HEK293 (cell line): ENCODE measurements around the gene DDX43.

ENCODE experiments used
- CTCF ChIA-PET: fragments of 350-600 bp; formaldehyde crosslinking; extraction: SDS; loops from one replicate; lab custom pipeline; 2021; ENCODE audit warnings: antibody characterized with exemption; lab: Yijun Ruan, JAX
- POLR2A ChIA-PET: fragments of 300-600 bp; formaldehyde crosslinking; extraction: SDS; loops from one replicate; lab custom pipeline; 2020; ENCODE audit warnings: antibody characterized with exemption, inconsistent platforms; lab: Yijun Ruan, JAX
- H3K27ac ChIP-seq: fragments of 200-500 bp; sonication (Bioruptor generic); 2 replicates; pipeline ENCODE4 v1.5.1; 2014; ENCODE audit warnings: low read depth, low read length, control low read depth, inconsistent platforms; ENCODE audit errors: extremely low read depth
- H3K36me3 ChIP-seq, 2 experiments: fragments of 200-500 bp in 1 of 2; sonication (Bioruptor generic) in 1 of 2; 1 replicate in 1 of 2; 2 replicates in 1 of 2; pipeline ENCODE4 v1.5.1; 2014 to 2017; ENCODE audit warnings: inconsistent platforms in 2 of 2, low read length in 2 of 2; ENCODE audit not compliant: control insufficient read depth in 2 of 2, insufficient read depth in 1 of 2
- H3K4me1 ChIP-seq: fragments of 200-500 bp; sonication (Bioruptor generic); 2 replicates; pipeline ENCODE4 v1.5.1; 2014; ENCODE audit warnings: mild to moderate bottlenecking, low read length, inconsistent platforms; ENCODE audit not compliant: control insufficient read depth, insufficient read depth
- H3K4me3 ChIP-seq: 2 replicates; pipeline ENCODE4 v1.5.1; 2011; ENCODE audit warnings: low read depth, mild to moderate bottlenecking, control low read depth, low read length, moderate library complexity
- H3K9me3 ChIP-seq: fragments of 200-500 bp; sonication (Bioruptor generic); 2 replicates; pipeline ENCODE4 v1.5.1; 2014; ENCODE audit warnings: low read depth, low read length, inconsistent platforms; ENCODE audit not compliant: control insufficient read depth, insufficient read depth
- KLF1 ChIP-seq: fragments of 450-650 bp; formaldehyde crosslinking; IDR thresholded peaks from 2 replicates; pipeline ENCODE4 v1.5.1; 2016; ENCODE audit warnings: missing biosample characterization, missing genetic modification characterization
- KLF16 ChIP-seq: fragments of 450-650 bp; formaldehyde crosslinking; IDR thresholded peaks from 2 replicates; pipeline ENCODE4 v1.5.1; 2017; ENCODE audit warnings: missing biosample characterization, missing genetic modification characterization
- KLF9 ChIP-seq: fragments of 450-650 bp; formaldehyde crosslinking; IDR thresholded peaks from 2 replicates; pipeline ENCODE4 v1.5.1; 2016; ENCODE audit warnings: missing biosample characterization, missing genetic modification characterization, low read depth
- ZBTB21 ChIP-seq: fragments of 450-650 bp; formaldehyde crosslinking; IDR thresholded peaks from 2 replicates; pipeline ENCODE4 v1.5.1; 2017; ENCODE audit warnings: missing biosample characterization, missing genetic modification characterization
- ZBTB26 ChIP-seq: fragments of 450-650 bp; formaldehyde crosslinking; optimal IDR thresholded peaks from 2 replicates; pipeline ENCODE3; 2016; ENCODE audit warnings: missing biosample characterization, mild to moderate bottlenecking, missing genetic modification characterization
- ZNF184 ChIP-seq: fragments of 450-650 bp; IDR thresholded peaks from 2 replicates; pipeline ENCODE4 v1.5.1; 2018; ENCODE audit warnings: missing biosample characterization, mild to moderate bottlenecking, missing genetic modification characterization
- ZNF19 ChIP-seq: fragments of 450-650 bp; formaldehyde crosslinking; IDR thresholded peaks from 2 replicates; pipeline ENCODE4; 2016; ENCODE audit warnings: missing biosample characterization, missing genetic modification characterization, low read depth
- ZNF366 ChIP-seq: fragments of 450-650 bp; formaldehyde crosslinking; conservative IDR thresholded peaks from 2 replicates; pipeline ENCODE4 v1.5.1; 2016; ENCODE audit warnings: missing biosample characterization, missing genetic modification characterization
- ZNF624 ChIP-seq: fragments of 450-650 bp; formaldehyde crosslinking; IDR thresholded peaks from 2 replicates; pipeline ENCODE4 v1.5.1; 2017; ENCODE audit warnings: missing biosample characterization, missing genetic modification characterization
- ZNF776 ChIP-seq: fragments of 450-650 bp; formaldehyde crosslinking; IDR thresholded peaks from 2 replicates; pipeline ENCODE4 v1.5.0; 2017; ENCODE audit warnings: missing biosample characterization, missing genetic modification characterization, borderline replicate concordance
- ZSCAN16 ChIP-seq: fragments of 450-650 bp; formaldehyde crosslinking; IDR thresholded peaks from 2 replicates; pipeline ENCODE4 v1.5.1; 2016; ENCODE audit warnings: missing biosample characterization, missing genetic modification characterization
- ZSCAN4 ChIP-seq: fragments of 450-650 bp; formaldehyde crosslinking; IDR thresholded peaks from 2 replicates; pipeline ENCODE4 v1.5.1; 2017; ENCODE audit warnings: missing biosample characterization, missing genetic modification characterization
- TF ChIP-seq, protein P1 (sequence below): fragments of 450-650 bp; formaldehyde crosslinking; IDR thresholded peaks from 2 replicates; pipeline ENCODE4 v1.5.1; 2017; ENCODE audit warnings: missing biosample characterization, missing genetic modification characterization
- TF ChIP-seq, protein P2 (sequence below): fragments of 450-650 bp; formaldehyde crosslinking; IDR thresholded peaks from 2 replicates; pipeline ENCODE4 v1.5.1; 2017; ENCODE audit warnings: missing biosample characterization, mild to moderate bottlenecking, missing genetic modification characterization, moderate library complexity
- TF ChIP-seq, protein P3 (sequence below): fragments of 450-650 bp; formaldehyde crosslinking; IDR thresholded peaks from 2 replicates; pipeline ENCODE4 v1.5.0; 2017; ENCODE audit warnings: missing biosample characterization, missing genetic modification characterization, borderline replicate concordance
- TF ChIP-seq, protein P4 (sequence below): fragments of 450-650 bp; formaldehyde crosslinking; IDR thresholded peaks from 2 replicates; pipeline ENCODE4 v1.5.1; 2016; ENCODE audit warnings: missing biosample characterization, missing genetic modification characterization
- TF ChIP-seq, protein P5 (sequence below): fragments of 450-650 bp; formaldehyde crosslinking; IDR thresholded peaks from 2 replicates; pipeline ENCODE4 v1.5.1; 2016; ENCODE audit warnings: missing biosample characterization, missing genetic modification characterization, borderline replicate concordance

The DDX43 gene

GRCh38 chr6:73364121-73364520, 30.5 kb upstream of the DDX43 start (continued):
- no peak for TF ChIP-seq KLF16 (tag by site-specific recombination)
- TF ChIP-seq, protein P1, sequence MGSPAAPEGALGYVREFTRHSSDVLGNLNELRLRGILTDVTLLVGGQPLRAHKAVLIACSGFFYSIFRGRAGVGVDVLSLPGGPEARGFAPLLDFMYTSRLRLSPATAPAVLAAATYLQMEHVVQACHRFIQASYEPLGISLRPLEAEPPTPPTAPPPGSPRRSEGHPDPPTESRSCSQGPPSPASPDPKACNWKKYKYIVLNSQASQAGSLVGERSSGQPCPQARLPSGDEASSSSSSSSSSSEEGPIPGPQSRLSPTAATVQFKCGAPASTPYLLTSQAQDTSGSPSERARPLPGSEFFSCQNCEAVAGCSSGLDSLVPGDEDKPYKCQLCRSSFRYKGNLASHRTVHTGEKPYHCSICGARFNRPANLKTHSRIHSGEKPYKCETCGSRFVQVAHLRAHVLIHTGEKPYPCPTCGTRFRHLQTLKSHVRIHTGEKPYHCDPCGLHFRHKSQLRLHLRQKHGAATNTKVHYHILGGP (tag by site-specific recombination), result no peak

- H3K4me1 ChIP-seq, result no peaks in the 10 kb centered on the region
- POLR2A ChIA-PET, result no interaction called here
These were observed 30.1 kb upstream of the DDX43 start for GRCh38 chr6:73364549-73364948.

More at GRCh38 chr6:73364549-73364948, 30.1 kb upstream of the DDX43 start:
- Histone ChIP-seq H3K9me3 (no peaks in the 10 kb centered on the region), H3K27ac (no peak overlapping the region), H3K36me3 (no peaks in the 10 kb centered on the region), H3K4me3 (no peak overlapping the region)
- no peak for TF ChIP-seq ZNF366 (tag by site-specific recombination)
- no peak for TF ChIP-seq ZSCAN4
- TF ChIP-seq, protein P2, sequence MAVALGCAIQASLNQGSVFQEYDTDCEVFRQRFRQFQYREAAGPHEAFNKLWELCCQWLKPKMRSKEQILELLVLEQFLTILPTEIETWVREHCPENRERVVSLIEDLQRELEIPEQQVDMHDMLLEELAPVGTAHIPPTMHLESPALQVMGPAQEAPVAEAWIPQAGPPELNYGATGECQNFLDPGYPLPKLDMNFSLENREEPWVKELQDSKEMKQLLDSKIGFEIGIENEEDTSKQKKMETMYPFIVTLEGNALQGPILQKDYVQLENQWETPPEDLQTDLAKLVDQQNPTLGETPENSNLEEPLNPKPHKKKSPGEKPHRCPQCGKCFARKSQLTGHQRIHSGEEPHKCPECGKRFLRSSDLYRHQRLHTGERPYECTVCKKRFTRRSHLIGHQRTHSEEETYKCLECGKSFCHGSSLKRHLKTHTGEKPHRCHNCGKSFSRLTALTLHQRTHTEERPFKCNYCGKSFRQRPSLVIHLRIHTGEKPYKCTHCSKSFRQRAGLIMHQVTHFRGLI, result no peak
- no peak for TF ChIP-seq KLF16 (tag by site-specific recombination)
- TF ChIP-seq, protein P3, sequence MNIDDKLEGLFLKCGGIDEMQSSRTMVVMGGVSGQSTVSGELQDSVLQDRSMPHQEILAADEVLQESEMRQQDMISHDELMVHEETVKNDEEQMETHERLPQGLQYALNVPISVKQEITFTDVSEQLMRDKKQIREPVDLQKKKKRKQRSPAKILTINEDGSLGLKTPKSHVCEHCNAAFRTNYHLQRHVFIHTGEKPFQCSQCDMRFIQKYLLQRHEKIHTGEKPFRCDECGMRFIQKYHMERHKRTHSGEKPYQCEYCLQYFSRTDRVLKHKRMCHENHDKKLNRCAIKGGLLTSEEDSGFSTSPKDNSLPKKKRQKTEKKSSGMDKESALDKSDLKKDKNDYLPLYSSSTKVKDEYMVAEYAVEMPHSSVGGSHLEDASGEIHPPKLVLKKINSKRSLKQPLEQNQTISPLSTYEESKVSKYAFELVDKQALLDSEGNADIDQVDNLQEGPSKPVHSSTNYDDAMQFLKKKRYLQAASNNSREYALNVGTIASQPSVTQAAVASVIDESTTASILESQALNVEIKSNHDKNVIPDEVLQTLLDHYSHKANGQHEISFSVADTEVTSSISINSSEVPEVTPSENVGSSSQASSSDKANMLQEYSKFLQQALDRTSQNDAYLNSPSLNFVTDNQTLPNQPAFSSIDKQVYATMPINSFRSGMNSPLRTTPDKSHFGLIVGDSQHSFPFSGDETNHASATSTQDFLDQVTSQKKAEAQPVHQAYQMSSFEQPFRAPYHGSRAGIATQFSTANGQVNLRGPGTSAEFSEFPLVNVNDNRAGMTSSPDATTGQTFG, result no peak
- TF ChIP-seq ZNF624 (tag by site-specific recombination), result no peak
- TF ChIP-seq ZSCAN16 (tag by site-specific recombination), result no peak
- TF ChIP-seq, protein P4, sequence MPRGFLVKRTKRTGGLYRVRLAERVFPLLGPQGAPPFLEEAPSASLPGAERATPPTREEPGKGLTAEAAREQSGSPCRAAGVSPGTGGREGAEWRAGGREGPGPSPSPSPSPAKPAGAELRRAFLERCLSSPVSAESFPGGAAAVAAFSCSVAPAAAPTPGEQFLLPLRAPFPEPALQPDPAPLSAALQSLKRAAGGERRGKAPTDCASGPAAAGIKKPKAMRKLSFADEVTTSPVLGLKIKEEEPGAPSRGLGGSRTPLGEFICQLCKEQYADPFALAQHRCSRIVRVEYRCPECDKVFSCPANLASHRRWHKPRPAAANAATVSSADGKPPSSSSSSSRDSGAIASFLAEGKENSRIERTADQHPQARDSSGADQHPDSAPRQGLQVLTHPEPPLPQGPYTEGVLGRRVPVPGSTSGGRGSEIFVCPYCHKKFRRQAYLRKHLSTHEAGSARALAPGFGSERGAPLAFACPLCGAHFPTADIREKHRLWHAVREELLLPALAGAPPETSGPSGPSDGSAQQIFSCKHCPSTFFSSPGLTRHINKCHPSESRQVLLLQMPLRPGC (tag by site-specific recombination), result no peak
- TF ChIP-seq ZNF19, result no peak
- TF ChIP-seq ZNF776 (tag by site-specific recombination), result no peak
- no peak for TF ChIP-seq ZNF184 (tag by site-specific recombination)
- TF ChIP-seq, protein P5, sequence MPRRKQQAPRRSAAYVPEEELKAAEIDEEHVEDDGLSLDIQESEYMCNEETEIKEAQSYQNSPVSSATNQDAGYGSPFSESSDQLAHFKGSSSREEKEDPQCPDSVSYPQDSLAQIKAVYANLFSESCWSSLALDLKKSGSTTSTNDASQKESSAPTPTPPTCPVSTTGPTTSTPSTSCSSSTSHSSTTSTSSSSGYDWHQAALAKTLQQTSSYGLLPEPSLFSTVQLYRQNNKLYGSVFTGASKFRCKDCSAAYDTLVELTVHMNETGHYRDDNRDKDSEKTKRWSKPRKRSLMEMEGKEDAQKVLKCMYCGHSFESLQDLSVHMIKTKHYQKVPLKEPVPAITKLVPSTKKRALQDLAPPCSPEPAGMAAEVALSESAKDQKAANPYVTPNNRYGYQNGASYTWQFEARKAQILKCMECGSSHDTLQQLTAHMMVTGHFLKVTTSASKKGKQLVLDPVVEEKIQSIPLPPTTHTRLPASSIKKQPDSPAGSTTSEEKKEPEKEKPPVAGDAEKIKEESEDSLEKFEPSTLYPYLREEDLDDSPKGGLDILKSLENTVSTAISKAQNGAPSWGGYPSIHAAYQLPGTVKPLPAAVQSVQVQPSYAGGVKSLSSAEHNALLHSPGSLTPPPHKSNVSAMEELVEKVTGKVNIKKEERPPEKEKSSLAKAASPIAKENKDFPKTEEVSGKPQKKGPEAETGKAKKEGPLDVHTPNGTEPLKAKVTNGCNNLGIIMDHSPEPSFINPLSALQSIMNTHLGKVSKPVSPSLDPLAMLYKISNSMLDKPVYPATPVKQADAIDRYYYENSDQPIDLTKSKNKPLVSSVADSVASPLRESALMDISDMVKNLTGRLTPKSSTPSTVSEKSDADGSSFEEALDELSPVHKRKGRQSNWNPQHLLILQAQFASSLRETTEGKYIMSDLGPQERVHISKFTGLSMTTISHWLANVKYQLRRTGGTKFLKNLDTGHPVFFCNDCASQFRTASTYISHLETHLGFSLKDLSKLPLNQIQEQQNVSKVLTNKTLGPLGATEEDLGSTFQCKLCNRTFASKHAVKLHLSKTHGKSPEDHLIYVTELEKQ (tag by site-specific recombination), result no peak
- no peak for TF ChIP-seq KLF1
- TF ChIP-seq ZBTB21 (tag by site-specific recombination), result no peak
- TF ChIP-seq KLF9, result no peak
- TF ChIP-seq ZBTB26, result no peak
- CTCF ChIA-PET, result interaction anchor here (0.5 to 1.3 kb wide), 2 partner anchors 24 to 1803 kb away, joined by 3 to 7 read pairs; no protein-coding TSS in a partner anchor
